GM18870 (cell line): Measurements from ENCODE around the gene PDE7B.

Experiments
- ATAC-seq: cut with Tn5 transposase; IDR thresholded peaks from one replicate; pipeline ENCODE4 v1.9.1; 2021; ENCODE audit warnings: moderate library complexity; ENCODE audit not compliant: unreplicated experiment

Gene PDE7B

GRCh38 chr6:135884136-135884535 lies 32.6 kb downstream of the PDE7B start:
- ATAC-seq, result no peak

GRCh38 chr6:135887069-135887468 lies 35.6 kb downstream of the PDE7B start:
- no peak for ATAC-seq

GRCh38 chr6:135888818-135889217 lies 37.3 kb downstream of the PDE7B start:
- ATAC-seq, result no peak

- ATAC-seq, result no peak
Measured at GRCh38 chr6:135890876-135891275, 39.4 kb downstream of the PDE7B start.

GRCh38 chr6:135891710-135892109 lies 40.2 kb downstream of the PDE7B start:
- ATAC-seq, result no peak

GRCh38 chr6:135895231-135895911 lies 43.9 kb downstream of the PDE7B start:
- ATAC-seq, result no peak

GRCh38 chr6:135897087-135897486 lies 45.6 kb downstream of the PDE7B start:
- ATAC-seq, result no peak

- no peak for ATAC-seq
Measured at GRCh38 chr6:135901774-135902524, 50.4 kb downstream of the PDE7B start.

GRCh38 chr6:135902756-135903331 lies 51.3 kb downstream of the PDE7B start:
- no peak for ATAC-seq

- ATAC-seq, result no peak
Measured at GRCh38 chr6:135904666-135905065, 53.2 kb downstream of the PDE7B start.

- no peak for ATAC-seq
Measured at GRCh38 chr6:135905604-135906300, 54.3 kb downstream of the PDE7B start.

GRCh38 chr6:135906542-135906941 lies 55.0 kb downstream of the PDE7B start:
- ATAC-seq, result no peak

- no peak for ATAC-seq
Measured at GRCh38 chr6:135906972-135907465, 55.5 kb downstream of the PDE7B start.

GRCh38 chr6:135909737-135910387 lies 58.4 kb downstream of the PDE7B start:
- peak; percentile 75 for ATAC-seq

GRCh38 chr6:135910790-135911618 lies 59.5 kb downstream of the PDE7B start:
- no peak for ATAC-seq

GRCh38 chr6:135913785-135914184 lies 62.3 kb downstream of the PDE7B start:
- ATAC-seq, result no peak

GRCh38 chr6:135919026-135919425 lies 67.5 kb downstream of the PDE7B start:
- no peak for ATAC-seq

GRCh38 chr6:135920689-135921088 lies 69.2 kb downstream of the PDE7B start:
- no peak for ATAC-seq

- ATAC-seq, result no peak
Measured at GRCh38 chr6:135921188-135921587, 69.7 kb downstream of the PDE7B start.

- ATAC-seq, result no peak
Measured at GRCh38 chr6:135922174-135922573, 70.7 kb downstream of the PDE7B start.
